GM23248 (cell line): ENCODE measurements around the gene SATB1.

Source experiments
- EZH2 ChIP-seq: fragments of 200-600 bp; sonication (generic); IDR thresholded peaks from 2 replicates; pipeline ENCODE4 v1.6.1; 2018; ENCODE audit warnings: antibody characterized with exemption, mild to moderate bottlenecking; ENCODE audit not compliant: insufficient read depth, poor library complexity, severe bottlenecking
- EZH2phosphoT487 ChIP-seq: fragments of 200-600 bp; sonication (generic); IDR thresholded peaks from 2 replicates; pipeline ENCODE4 v1.6.1; 2018; ENCODE audit warnings: antibody characterized with exemption, moderate library complexity, mild to moderate bottlenecking, low read depth; ENCODE audit not compliant: insufficient read depth

GRCh38 chr3:18441551-18441950, 16.4 kb upstream of the SATB1 start:
- TF ChIP-seq EZH2 (no peak), EZH2phosphoT487 (no peak)
